BJ (cell line): ENCODE data around the gene TMC1. TPM values are rescaled to one million over a fixed set of nuclear protein-coding genes. Genes with fewer than 3 reads are reported as not detected.

Experiments
- CTCF ChIA-PET: fragments of 350-600 bp; formaldehyde crosslinking; extraction: SDS; loops from one replicate; lab custom pipeline; 2021; ENCODE audit warnings: antibody characterized with exemption, inconsistent platforms; lab: Yijun Ruan, JAX
- POLR2A ChIA-PET: fragments of 300-600 bp; sonication (Branson Sonifier 250); formaldehyde crosslinking; extraction: SDS; loops from one replicate; lab custom pipeline; 2021; ENCODE audit warnings: antibody characterized with exemption; lab: Charles Lee
- DNase-seq: peaks from one replicate; pipeline ENCODE4 v3.0.0-alpha.2; 2011; ENCODE audit warnings: low read depth
- H3K27me3 ChIP-seq: 2 replicates; pipeline ENCODE4 v1.6.0; 2011; ENCODE audit warnings: low read length; ENCODE audit not compliant: control insufficient read depth, insufficient read depth
- H3K36me3 ChIP-seq: 2 replicates; pipeline ENCODE4 v1.5.1; 2011; ENCODE audit warnings: low read length; ENCODE audit not compliant: control insufficient read depth, insufficient read depth
- H3K4me3 ChIP-seq: 2 replicates; pipeline ENCODE4 v1.5.1; 2011; ENCODE audit warnings: low read depth, mild to moderate bottlenecking, control low read depth, low read length
- CTCF ChIP-seq: IDR thresholded peaks from 2 replicates; pipeline ENCODE4 v1.5.1; 2011; ENCODE audit warnings: low read depth, mild to moderate bottlenecking, control low read depth, inconsistent platforms, low read length, moderate library complexity; ENCODE audit not compliant: insufficient read depth
- polyA plus RNA-seq: library from polyadenylated mRNA; depleted of rRNA; stranded (reverse); fragments of >200 nt; gene quantifications from 2 replicates; pipeline ENCODE4 v1.2.3, GENCODE V29; 2011

Gene TMC1
- polyA plus RNA-seq, 1 experiment, result 1.2 TPM

GRCh38 chr9:72809586-72809985 lies 288.2 kb downstream of the TMC1 start:
- CTCF ChIA-PET, result interaction anchor here (0.7 to 1.7 kb wide), 3 partner anchors 13 to 518 kb away, joined by 3 to 11 read pairs (median 4); no protein-coding TSS in a partner anchor
- H3K27me3 ChIP-seq, result 0 out of 2 replicates have a peak, but pooled peaks cover 2% of the 10 kb centered on the region
- POLR2A ChIA-PET, result no interaction called here
- DNase-seq, result no peak
- H3K4me3 ChIP-seq, result no peak overlapping the region
- no peak for TF ChIP-seq CTCF
- no peaks in the 10 kb centered on the region for H3K36me3 ChIP-seq

- no peak overlapping the region for H3K4me3 ChIP-seq
- DNase-seq, result no peak
- 0 out of 2 replicates have a peak, but pooled peaks cover 2% of the 10 kb centered on the region for H3K27me3 ChIP-seq
- ChIA-PET POLR2A (no interaction called here), CTCF (interaction anchor here (0.5 to 2.4 kb wide), 4 partner anchors 10 to 881 kb away, joined by 3 to 20 read pairs (median 4); no protein-coding TSS in a partner anchor)
- TF ChIP-seq CTCF, result no peak
- no peaks in the 10 kb centered on the region for H3K36me3 ChIP-seq
These were observed 291.2 kb downstream of the TMC1 start for GRCh38 chr9:72812559-72813111.

- no peak for DNase-seq
- POLR2A ChIA-PET, result no interaction called here
- Histone ChIP-seq H3K4me3 (no peak overlapping the region), H3K27me3 (0 out of 2 replicates have a peak, but pooled peaks cover 2% of the 10 kb centered on the region), H3K36me3 (no peaks in the 10 kb centered on the region)
- CTCF ChIA-PET, result interaction anchor here (1.0 to 2.4 kb wide), 3 partner anchors 9 to 541 kb away, joined by 3 to 20 read pairs (median 4); no protein-coding TSS in a partner anchor
- no peak for TF ChIP-seq CTCF
These were observed 292.1 kb downstream of the TMC1 start for GRCh38 chr9:72813544-72813943.

GRCh38 chr9:72814083-72814597 lies 292.7 kb downstream of the TMC1 start:
- POLR2A ChIA-PET, result interaction anchor here (0.6 kb wide), 1 partner anchor 273 kb away, joined by 3 read pairs; no protein-coding TSS in a partner anchor
- DNase-seq, result no peak
- Histone ChIP-seq H3K4me3 (no peak overlapping the region), H3K36me3 (no peaks in the 10 kb centered on the region), H3K27me3 (0 out of 2 replicates have a peak, but pooled peaks cover 2% of the 10 kb centered on the region)
- CTCF ChIA-PET, result interaction anchor here (1.0 to 2.4 kb wide), 3 partner anchors 8 to 542 kb away, joined by 3 to 20 read pairs (median 4); no protein-coding TSS in a partner anchor
- TF ChIP-seq CTCF, result no peak

- no peak for TF ChIP-seq CTCF
- CTCF ChIA-PET, result interaction anchor here (12.1 kb wide), 1 partner anchor 536 kb away, joined by 190 read pairs; no protein-coding TSS in a partner anchor
- 0 out of 2 replicates have a peak, but pooled peaks cover 2% of the 10 kb centered on the region for H3K27me3 ChIP-seq
These were observed 295.3 kb downstream of the TMC1 start for GRCh38 chr9:72816666-72817065.

More at GRCh38 chr9:72816666-72817065, 295.3 kb downstream of the TMC1 start:
- H3K36me3 ChIP-seq, result no peaks in the 10 kb centered on the region
- POLR2A ChIA-PET, result no interaction called here
- DNase-seq, result no peak
- no peak overlapping the region for H3K4me3 ChIP-seq
